WTC11 (cell line): ENCODE data around the gene MDFIC.

Experiments used
- CREB1 ChIP-seq: sonication (generic); formaldehyde crosslinking; IDR thresholded peaks from 2 replicates; pipeline ENCODE4 v1.8.0; 2023; ENCODE audit warnings: mild to moderate bottlenecking, missing genetic modification reagents
- IRF2 ChIP-seq: sonication (generic); formaldehyde crosslinking; IDR thresholded peaks from 2 replicates; pipeline ENCODE4 v1.8.0; 2022; ENCODE audit warnings: low read depth, missing genetic modification reagents, borderline replicate concordance
- SP1 ChIP-seq: sonication (generic); formaldehyde crosslinking; conservative IDR thresholded peaks from 2 replicates; pipeline ENCODE4 v1.8.1; 2022; ENCODE audit warnings: missing genetic modification reagents
- TP53 ChIP-seq: sonication (generic); formaldehyde crosslinking; IDR thresholded peaks from 2 replicates; pipeline ENCODE4 v1.8.1; 2023; ENCODE audit warnings: mild to moderate bottlenecking, missing genetic modification reagents
- ZNF121 ChIP-seq: sonication (generic); formaldehyde crosslinking; IDR thresholded peaks from 2 replicates; pipeline ENCODE4 v1.8.0; 2023; ENCODE audit warnings: missing genetic modification reagents
- ZNF138 ChIP-seq: sonication (generic); formaldehyde crosslinking; conservative IDR thresholded peaks from 2 replicates; pipeline ENCODE4 v1.8.1; 2022; ENCODE audit warnings: mild to moderate bottlenecking, moderate library complexity, missing genetic modification reagents
- TF ChIP-seq, protein P1 (sequence below): fragments of 200-600 bp; IDR thresholded peaks from 2 replicates; pipeline ENCODE4 v1.8.0; 2022; ENCODE audit warnings: antibody characterized with exemption
- TF ChIP-seq, protein P2 (sequence below): sonication (generic); formaldehyde crosslinking; conservative IDR thresholded peaks from 2 replicates; pipeline ENCODE4 v1.8.1; 2022; ENCODE audit warnings: mild to moderate bottlenecking, missing genetic modification reagents
- TF ChIP-seq, protein P3 (sequence below): sonication (generic); formaldehyde crosslinking; IDR thresholded peaks from 2 replicates; pipeline ENCODE4 v1.8.0; 2022; ENCODE audit warnings: mild to moderate bottlenecking, missing genetic modification reagents

DNA sequence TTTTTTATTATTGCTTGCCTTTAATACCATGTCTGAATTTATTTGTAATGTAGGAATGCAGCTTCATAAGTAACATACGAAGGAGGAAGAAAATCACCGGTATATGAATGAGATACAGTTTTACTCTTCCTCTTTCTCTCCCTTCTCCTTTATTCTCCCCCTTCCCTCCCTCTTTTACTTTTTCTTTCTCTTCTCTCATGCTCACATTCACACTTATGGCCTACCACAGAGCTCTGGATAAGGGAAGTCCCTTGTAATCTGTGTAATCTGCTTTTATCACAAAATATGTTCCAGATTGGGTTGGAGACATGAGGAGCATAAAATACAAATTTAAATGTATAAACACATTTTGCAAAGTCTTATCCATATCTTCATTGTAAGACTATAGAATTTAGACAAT is 59.4 kb downstream of the MDFIC start:
- TF ChIP-seq, protein P1, sequence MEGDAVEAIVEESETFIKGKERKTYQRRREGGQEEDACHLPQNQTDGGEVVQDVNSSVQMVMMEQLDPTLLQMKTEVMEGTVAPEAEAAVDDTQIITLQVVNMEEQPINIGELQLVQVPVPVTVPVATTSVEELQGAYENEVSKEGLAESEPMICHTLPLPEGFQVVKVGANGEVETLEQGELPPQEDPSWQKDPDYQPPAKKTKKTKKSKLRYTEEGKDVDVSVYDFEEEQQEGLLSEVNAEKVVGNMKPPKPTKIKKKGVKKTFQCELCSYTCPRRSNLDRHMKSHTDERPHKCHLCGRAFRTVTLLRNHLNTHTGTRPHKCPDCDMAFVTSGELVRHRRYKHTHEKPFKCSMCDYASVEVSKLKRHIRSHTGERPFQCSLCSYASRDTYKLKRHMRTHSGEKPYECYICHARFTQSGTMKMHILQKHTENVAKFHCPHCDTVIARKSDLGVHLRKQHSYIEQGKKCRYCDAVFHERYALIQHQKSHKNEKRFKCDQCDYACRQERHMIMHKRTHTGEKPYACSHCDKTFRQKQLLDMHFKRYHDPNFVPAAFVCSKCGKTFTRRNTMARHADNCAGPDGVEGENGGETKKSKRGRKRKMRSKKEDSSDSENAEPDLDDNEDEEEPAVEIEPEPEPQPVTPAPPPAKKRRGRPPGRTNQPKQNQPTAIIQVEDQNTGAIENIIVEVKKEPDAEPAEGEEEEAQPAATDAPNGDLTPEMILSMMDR: no peak
- TF ChIP-seq, protein P2, sequence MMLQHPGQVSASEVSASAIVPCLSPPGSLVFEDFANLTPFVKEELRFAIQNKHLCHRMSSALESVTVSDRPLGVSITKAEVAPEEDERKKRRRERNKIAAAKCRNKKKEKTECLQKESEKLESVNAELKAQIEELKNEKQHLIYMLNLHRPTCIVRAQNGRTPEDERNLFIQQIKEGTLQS: no peak
- no peak for TF ChIP-seq ZNF138 (CRISPR knock-in tag)
- TF ChIP-seq, protein P3, sequence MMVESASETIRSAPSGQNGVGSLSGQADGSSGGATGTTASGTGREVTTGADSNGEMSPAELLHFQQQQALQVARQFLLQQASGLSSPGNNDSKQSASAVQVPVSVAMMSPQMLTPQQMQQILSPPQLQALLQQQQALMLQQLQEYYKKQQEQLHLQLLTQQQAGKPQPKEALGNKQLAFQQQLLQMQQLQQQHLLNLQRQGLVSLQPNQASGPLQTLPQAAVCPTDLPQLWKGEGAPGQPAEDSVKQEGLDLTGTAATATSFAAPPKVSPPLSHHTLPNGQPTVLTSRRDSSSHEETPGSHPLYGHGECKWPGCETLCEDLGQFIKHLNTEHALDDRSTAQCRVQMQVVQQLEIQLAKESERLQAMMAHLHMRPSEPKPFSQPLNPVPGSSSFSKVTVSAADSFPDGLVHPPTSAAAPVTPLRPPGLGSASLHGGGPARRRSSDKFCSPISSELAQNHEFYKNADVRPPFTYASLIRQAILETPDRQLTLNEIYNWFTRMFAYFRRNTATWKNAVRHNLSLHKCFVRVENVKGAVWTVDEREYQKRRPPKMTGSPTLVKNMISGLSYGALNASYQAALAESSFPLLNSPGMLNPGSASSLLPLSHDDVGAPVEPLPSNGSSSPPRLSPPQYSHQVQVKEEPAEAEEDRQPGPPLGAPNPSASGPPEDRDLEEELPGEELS (CRISPR knock-in tag): no peak
- TF ChIP-seq IRF2 (CRISPR knock-in tag): no peak
- no peak for TF ChIP-seq ZNF121
- no peak for TF ChIP-seq SP1 (CRISPR knock-in tag)
- no peak for TF ChIP-seq TP53 (CRISPR knock-in tag)
- TF ChIP-seq CREB1 (CRISPR knock-in tag): no peak
